ENCODE measurements around the gene BPGM. TPM values are rescaled to one million over a fixed set of nuclear protein-coding genes. Genes with fewer than 3 reads are reported as not detected.

BPGM gene
- total RNA-seq = 10 to 100 TPM; 12.3 to 17.8 (median 14.9) TPM
- polyA plus RNA-seq = 10 to 100 TPM; 15.4 to 26.0 TPM
- long read RNA-seq, donor 1, transcript BPGM-201 (3 exons, 1,753 nt) = major isoform, 21 of 28 reads
- long read RNA-seq, donor 1, partial matches to known transcripts = 6 of 28 reads
- long read RNA-seq, donor 1, other reads (novel, unspliced or antisense) = 1 of 28 reads
- long read RNA-seq, donor 2, transcript BPGM-201 (3 exons, 1,753 nt) = major isoform, 91 of 120 reads
- long read RNA-seq, donor 2, partial matches to known transcripts = 25 of 120 reads
- long read RNA-seq, donor 2, other reads (novel, unspliced or antisense) = 4 of 120 reads
- long read RNA-seq, donor 3, transcript BPGM-201 (3 exons, 1,753 nt) = major isoform, 21 of 26 reads
- long read RNA-seq, donor 3, partial matches to known transcripts = 5 of 26 reads
- long read RNA-seq, donor 3, other reads (novel, unspliced or antisense) = 0 of 26 reads

DNA sequence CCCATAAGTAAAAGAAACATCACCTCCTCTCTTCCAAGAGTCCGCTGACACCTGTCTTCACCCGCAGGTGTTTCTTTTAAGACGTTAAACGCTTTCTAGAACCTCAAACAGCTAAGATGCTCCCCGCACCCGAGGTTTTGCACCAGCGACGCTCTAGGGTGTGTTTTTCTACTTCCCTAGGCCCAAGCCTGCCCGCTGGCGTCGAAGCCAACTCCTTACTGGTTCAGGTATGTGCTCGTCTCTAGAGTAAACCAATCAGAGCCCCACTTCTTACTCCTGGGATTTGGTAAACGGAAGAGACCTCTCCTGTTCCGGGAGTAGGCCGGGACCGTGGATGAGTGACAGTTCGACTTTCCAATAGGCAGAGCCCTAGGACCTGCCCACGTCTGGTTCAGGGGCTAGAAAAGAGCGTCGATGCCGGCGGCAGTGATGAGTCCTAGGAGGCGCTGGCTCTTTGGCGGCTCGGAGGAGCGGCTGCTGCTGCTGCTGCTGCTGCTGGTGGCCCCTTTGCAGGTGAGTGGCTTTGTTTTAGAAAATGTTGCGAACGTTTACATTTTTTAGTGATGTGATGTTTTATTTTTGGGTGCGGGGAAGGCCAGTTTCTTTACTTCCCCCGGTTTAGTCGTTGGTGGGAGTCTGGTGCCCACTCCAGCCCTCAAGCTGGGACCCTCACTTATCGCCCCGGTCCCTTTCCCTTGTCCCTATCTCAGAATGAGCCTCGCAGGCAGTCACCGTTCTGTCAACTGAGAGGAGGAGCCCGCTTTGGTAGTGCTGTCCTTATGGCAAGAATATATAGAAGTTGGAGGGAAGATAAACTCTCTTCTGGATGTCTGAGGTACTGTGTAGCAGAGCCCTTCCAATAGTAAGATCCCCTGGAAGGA is at the start of gene BPGM:
Gene BPGM, plus strand, starts transcription at position 429 of the 881 bp plus-strand sequence. CDS start 14,655 bp downstream, outside the sequence.
- peak within 1 kb of the TSS; percentile 46 to 91 (median 66) for H3K4me3 ChIP-seq
- DNase-seq = peak; percentile 94 to 99 (median 98)
- H3K27me3 ChIP-seq = no peaks in the 10 kb centered on the region
- 0 to 1% (median 0%) methylated on average over 32 to 36 of the region's 36 CpGs for WGBS, 4 donors
- intact Hi-C loops (cut with DNase I) = no loop called here
- no peaks in the 10 kb centered on the region for H3K36me3 ChIP-seq
- peaks cover 4 to 29% (median 13%) of the 10 kb centered on the region in 12 donors for H3K4me1 ChIP-seq
- TF ChIP-seq POLR2A (IDR thresholded peaks at IDR 0.05) = peak; percentile 78 to 99
- TF ChIP-seq, protein P1, sequence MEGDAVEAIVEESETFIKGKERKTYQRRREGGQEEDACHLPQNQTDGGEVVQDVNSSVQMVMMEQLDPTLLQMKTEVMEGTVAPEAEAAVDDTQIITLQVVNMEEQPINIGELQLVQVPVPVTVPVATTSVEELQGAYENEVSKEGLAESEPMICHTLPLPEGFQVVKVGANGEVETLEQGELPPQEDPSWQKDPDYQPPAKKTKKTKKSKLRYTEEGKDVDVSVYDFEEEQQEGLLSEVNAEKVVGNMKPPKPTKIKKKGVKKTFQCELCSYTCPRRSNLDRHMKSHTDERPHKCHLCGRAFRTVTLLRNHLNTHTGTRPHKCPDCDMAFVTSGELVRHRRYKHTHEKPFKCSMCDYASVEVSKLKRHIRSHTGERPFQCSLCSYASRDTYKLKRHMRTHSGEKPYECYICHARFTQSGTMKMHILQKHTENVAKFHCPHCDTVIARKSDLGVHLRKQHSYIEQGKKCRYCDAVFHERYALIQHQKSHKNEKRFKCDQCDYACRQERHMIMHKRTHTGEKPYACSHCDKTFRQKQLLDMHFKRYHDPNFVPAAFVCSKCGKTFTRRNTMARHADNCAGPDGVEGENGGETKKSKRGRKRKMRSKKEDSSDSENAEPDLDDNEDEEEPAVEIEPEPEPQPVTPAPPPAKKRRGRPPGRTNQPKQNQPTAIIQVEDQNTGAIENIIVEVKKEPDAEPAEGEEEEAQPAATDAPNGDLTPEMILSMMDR (IDR thresholded peaks at IDR 0.05) = peak in 5 of 12 donors; percentile 27 to 60 (median 29)
- H3K27ac ChIP-seq = peak within 1 kb of the TSS; percentile 44 to 87 (median 78)
- ATAC-seq = peak; percentile 100
- no peaks in the 10 kb centered on the region for H3K9me3 ChIP-seq

DNA sequence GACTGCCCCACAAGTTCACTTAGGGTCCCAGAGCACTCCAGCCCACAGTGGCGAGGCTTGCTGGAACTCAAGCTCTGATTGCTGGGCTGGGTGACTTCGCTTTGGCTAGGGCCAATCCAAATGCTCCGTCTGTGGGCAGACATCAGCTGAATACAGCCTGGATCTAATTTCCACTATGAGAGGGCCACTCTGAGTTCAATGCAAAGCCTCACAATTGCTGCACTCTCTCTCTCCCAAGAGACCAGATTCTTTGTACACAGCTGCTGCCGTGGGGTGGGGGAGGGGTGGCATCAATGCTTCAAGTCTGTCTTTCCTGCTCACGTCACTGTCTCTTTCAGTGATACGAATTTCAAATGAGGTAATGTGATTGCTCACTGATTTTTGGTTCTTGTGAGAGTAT is 47.3 kb upstream of the BPGM start:
- intact Hi-C loops (cut with DNase I) = no loop called here
- 61 to 72% (median 69%) methylated on average over 6 of the region's 6 CpGs for WGBS, 4 donors
- DNase-seq = peak in 1 of 5 donors; percentile 27
- peaks cover 0 to 3% (median 0%) of the 10 kb centered on the region in 12 donors for H3K9me3 ChIP-seq
- H3K36me3 ChIP-seq = no peaks in the 10 kb centered on the region
- no peak overlapping the region for H3K27ac ChIP-seq
- peak in 1 of 4 donors; percentile 34 for ATAC-seq
- no peak overlapping the region for H3K4me3 ChIP-seq
- TF ChIP-seq, protein P1 (IDR thresholded peaks at IDR 0.05) = no peak
- H3K27me3 ChIP-seq = no peaks in the 10 kb centered on the region
- peaks cover 0 to 6% (median under 1%) of the 10 kb centered on the region in 12 donors for H3K4me1 ChIP-seq

DNA sequence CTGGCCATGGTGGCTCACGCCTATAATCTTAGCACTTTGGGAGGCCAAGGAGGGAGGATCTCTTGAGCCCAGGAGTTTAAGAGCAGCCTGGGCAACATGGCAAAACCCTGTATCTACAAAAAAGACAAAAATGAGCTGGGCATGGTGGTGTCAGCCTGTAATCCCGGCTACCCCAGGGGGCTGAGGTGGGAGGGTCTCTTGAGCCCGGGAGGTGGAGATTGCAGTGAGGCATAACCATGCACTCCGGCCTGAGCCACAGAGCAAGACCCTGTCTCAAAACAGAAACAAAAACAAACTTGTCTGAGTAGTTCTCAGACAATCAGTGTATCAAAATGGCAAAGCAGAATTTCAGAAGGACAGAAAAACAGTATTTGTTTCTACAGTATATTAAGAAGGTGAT is 45.2 kb upstream of the BPGM start:
- intact Hi-C loops (cut with DNase I) = loop anchor here in 3 of 10 donors (5.0 to 10.0 kb wide), 4 partner anchors 54 to 437 kb away; partner anchors contain the start of gene AKR1B15 (in 1 of the 3)
- 59 to 79% (median 73%) methylated on average over 4 of the region's 4 CpGs for WGBS, 4 donors
- H3K4me3 ChIP-seq = no peak overlapping the region
- H3K27ac ChIP-seq = no peak overlapping the region
- H3K4me1 ChIP-seq = peaks cover 0 to 10% (median 0%) of the 10 kb centered on the region in 12 donors
- ATAC-seq = no peak
- no peak for DNase-seq
- H3K27me3 ChIP-seq = no peaks in the 10 kb centered on the region
- peaks cover 0 to 3% (median 0%) of the 10 kb centered on the region in 12 donors for H3K9me3 ChIP-seq
- TF ChIP-seq POLR2A (IDR thresholded peaks at IDR 0.05) = no peak
- TF ChIP-seq, protein P1 (IDR thresholded peaks at IDR 0.05) = no peak
- no peaks in the 10 kb centered on the region for H3K36me3 ChIP-seq

Data from heart left ventricle (tissue), 16 donors.